ENCODE measurements around the gene VANGL1.

The VANGL1 gene

GRCh38 chr1:115641762-115642167 lies at the start of gene VANGL1:
TSS of gene VANGL1 (plus strand) at chr1:115641970. CDS start at chr1:115651414, 9,444 bp downstream.
- Histone ChIP-seq H3K36me3 (replicated peaks; ENCODE audit: insufficient read depth, low read length) (no peaks in the 10 kb centered on the region), H3F3A (ENCODE audit: insufficient read depth, low read length) (peaks cover 8% of the 10 kb centered on the region), H3K9ac (ENCODE audit: low read length) (peak within 1 kb of the TSS; percentile 57), H3K4me3 (ENCODE audit: low read length) (peak within 1 kb of the TSS; percentile 65), H3K9me3 (replicated peaks; ENCODE audit: insufficient read depth, low read length) (no peaks in the 10 kb centered on the region), H3K4me2 (ENCODE audit: low read depth, low read length) (peak within 1 kb of the TSS; percentile 72; the same call in 1 of the 2 replicates), H3K27me3 (replicated peaks; ENCODE audit: insufficient read depth, low read length) (no peaks in the 10 kb centered on the region), H2AFZ (ENCODE audit: low read length) (0 out of 2 replicates have a peak within 1 kb of the TSS, but pooled peaks have one; percentile 48), H3K4me1 (ENCODE audit: low read length) (no peaks in the 10 kb centered on the region), H3K79me2 (ENCODE audit: low read length) (peaks cover 28% of the 10 kb centered on the region), H3K27ac (ENCODE audit: low read length) (peak within 1 kb of the TSS; percentile 58; the same call in 1 of the 2 replicates), H4K20me1 (ENCODE audit: insufficient read depth, low read length) (no peaks in the 10 kb centered on the region), H3K9me2 (replicated peaks; ENCODE audit: insufficient read depth, low read length) (no peaks in the 10 kb centered on the region)
- TF ChIP-seq EZH2phosphoT487 (IDR thresholded peaks at IDR 0.05; ENCODE audit: low read length) (no peak), EZH2 (optimal IDR thresholded peaks at IDR 0.05; ENCODE audit: low read depth, low read length) (no peak), CTCF (IDR thresholded peaks at IDR 0.05; ENCODE audit: low read length) (no peak)
- DNase-seq, result peak; percentile 56

GRCh38 chr1:115592264-115592663 lies 49.5 kb upstream of the VANGL1 start:
- H3K9ac ChIP-seq (ENCODE audit: low read length), result no peak overlapping the region
- no peak overlapping the region for H3K27ac ChIP-seq (ENCODE audit: low read length)
- no peak for DNase-seq
- no peaks in the 10 kb centered on the region for H3K9me3 ChIP-seq (replicated peaks; ENCODE audit: insufficient read depth, low read length)
- H3K27me3 ChIP-seq (replicated peaks; ENCODE audit: insufficient read depth, low read length), result no peaks in the 10 kb centered on the region
- no peaks in the 10 kb centered on the region for H3K79me2 ChIP-seq (ENCODE audit: low read length)
- no peak overlapping the region for H2AFZ ChIP-seq (ENCODE audit: low read length)
- TF ChIP-seq CTCF (IDR thresholded peaks at IDR 0.05; ENCODE audit: low read length) (no peak), EZH2phosphoT487 (IDR thresholded peaks at IDR 0.05; ENCODE audit: low read length) (no peak), EZH2 (optimal IDR thresholded peaks at IDR 0.05; ENCODE audit: low read depth, low read length) (no peak)
- H3K36me3 ChIP-seq (replicated peaks; ENCODE audit: insufficient read depth, low read length), result no peaks in the 10 kb centered on the region
- H3F3A ChIP-seq (ENCODE audit: insufficient read depth, low read length), result no peaks in the 10 kb centered on the region
- no peak overlapping the region for H3K4me3 ChIP-seq (ENCODE audit: low read length)
- H3K9me2 ChIP-seq (replicated peaks; ENCODE audit: insufficient read depth, low read length), result no peaks in the 10 kb centered on the region
- H4K20me1 ChIP-seq (ENCODE audit: insufficient read depth, low read length), result no peaks in the 10 kb centered on the region
- no peaks in the 10 kb centered on the region for H3K4me1 ChIP-seq (ENCODE audit: low read length)
- H3K4me2 ChIP-seq (ENCODE audit: low read depth, low read length), result no peak overlapping the region

GRCh38 chr1:115593365-115594259 lies 48.2 kb upstream of the VANGL1 start:
- H3K79me2 ChIP-seq (ENCODE audit: low read length), result no peaks in the 10 kb centered on the region

More at GRCh38 chr1:115593365-115594259, 48.2 kb upstream of the VANGL1 start:
- Histone ChIP-seq H3K27ac (ENCODE audit: low read length) (no peak overlapping the region), H4K20me1 (ENCODE audit: insufficient read depth, low read length) (no peaks in the 10 kb centered on the region), H3K4me3 (ENCODE audit: low read length) (no peak overlapping the region), H2AFZ (ENCODE audit: low read length) (no peak overlapping the region), H3K9me2 (replicated peaks; ENCODE audit: insufficient read depth, low read length) (no peaks in the 10 kb centered on the region), H3K9me3 (replicated peaks; ENCODE audit: insufficient read depth, low read length) (no peaks in the 10 kb centered on the region), H3K9ac (ENCODE audit: low read length) (no peak overlapping the region), H3K27me3 (replicated peaks; ENCODE audit: insufficient read depth, low read length) (no peaks in the 10 kb centered on the region), H3K4me2 (ENCODE audit: low read depth, low read length) (no peak overlapping the region), H3K36me3 (replicated peaks; ENCODE audit: insufficient read depth, low read length) (no peaks in the 10 kb centered on the region), H3F3A (ENCODE audit: insufficient read depth, low read length) (no peaks in the 10 kb centered on the region), H3K4me1 (ENCODE audit: low read length) (no peaks in the 10 kb centered on the region)
- DNase-seq, result no peak
- TF ChIP-seq CTCF (IDR thresholded peaks at IDR 0.05; ENCODE audit: low read length) (no peak), EZH2phosphoT487 (IDR thresholded peaks at IDR 0.05; ENCODE audit: low read length) (no peak), EZH2 (optimal IDR thresholded peaks at IDR 0.05; ENCODE audit: low read depth, low read length) (no peak)
